GM12878 (cell line): ENCODE results near the gene MOAP1. TPM values are rescaled to one million over a fixed set of nuclear protein-coding genes. Genes with fewer than 3 reads are reported as not detected.

ENCODE experiments used
- ATAC-seq: fragments of 200-7000 bp; cut with Tn5 transposase; 3 replicates; pipeline ENCODE4 v1.9.1; 2020; ENCODE audit warnings: mild to moderate bottlenecking, moderate library complexity
- BruUV-seq: library from RNA; stranded (reverse); fragments of 400-500 nt; replicated peaks from 2 replicates; lab custom pipeline; 2021; lab: Mats Ljungman, UMichigan
- CTCF ChIA-PET: fragments of 300-600 bp; sonication (Branson Sonifier 250); formaldehyde crosslinking; extraction: SDS; loops from one replicate; lab custom pipeline; 2021; ENCODE audit warnings: inconsistent platforms; lab: Yijun Ruan, JAX
- POLR2A ChIA-PET: fragments of 350-600 bp; formaldehyde crosslinking; extraction: SDS; loops from one replicate; lab custom pipeline; 2021; ENCODE audit warnings: inconsistent platforms; lab: Charles Lee
- RAD21 ChIA-PET: fragments of 300-600 bp; sonication (Branson Sonifier 250); formaldehyde crosslinking; loops from one replicate; lab custom pipeline; 2023; ENCODE audit warnings: antibody characterized with exemption; ENCODE audit not compliant: unreplicated experiment; lab: Charles Lee
- SMC1A ChIA-PET: fragments of 300-600 bp; sonication (Branson Sonifier 250); formaldehyde crosslinking; loops from one replicate; lab custom pipeline; 2023; ENCODE audit not compliant: unreplicated experiment, uncharacterized antibody; lab: Charles Lee
- DNase-seq: peaks from one replicate; pipeline ENCODE4 v3.0.0-alpha.2; 2011; ENCODE audit warnings: low read depth, low spot score
- FAIRE-seq: peaks from 3 replicates; lab custom pipeline; 2011; peaks lifted over from hg19 to GRCh38; lab: Jason Lieb, UNC
- H2AFZ ChIP-seq: 2 replicates; pipeline ENCODE4 v1.6.0; 2011; ENCODE audit warnings: low read depth, low read length, control low read depth; ENCODE audit not compliant: control insufficient read depth
- H3K27ac ChIP-seq: 2 replicates; pipeline ENCODE4 v1.5.1; 2011; ENCODE audit warnings: control low read depth; ENCODE audit not compliant: control insufficient read depth, insufficient read depth
- H3K27me3 ChIP-seq, 2 experiments: replicated peaks in 1 of 2; 2 replicates each; pipeline versions ENCODE4 v1.6.0 to v1.6.1; 2011; ENCODE audit warnings: low read length in 1 of 2; ENCODE audit not compliant: control insufficient read depth in 2 of 2, insufficient read depth in 2 of 2
- H3K36me3 ChIP-seq, 2 experiments: 2 replicates each; pipeline ENCODE4 v1.5.1; 2011; ENCODE audit warnings: low read length in 1 of 2; ENCODE audit not compliant: control insufficient read depth in 2 of 2, insufficient read depth in 2 of 2
- H3K4me1 ChIP-seq: 2 replicates; pipeline ENCODE4 v1.6.1; 2011; ENCODE audit warnings: mild to moderate bottlenecking, low read length, moderate library complexity, mixed read lengths; ENCODE audit not compliant: control insufficient read depth, insufficient read depth
- H3K4me2 ChIP-seq: 2 replicates; pipeline ENCODE4 v1.6.0; 2011; ENCODE audit warnings: control low read depth; ENCODE audit not compliant: control insufficient read depth, insufficient read depth
- H3K4me3 ChIP-seq: fragments of 200-600 bp; sonication (generic); 2 replicates; pipeline ENCODE4 v1.5.1; 2016
- H3K79me2 ChIP-seq: 2 replicates; pipeline ENCODE4 v1.6.0; 2011; ENCODE audit warnings: low read length; ENCODE audit not compliant: control insufficient read depth, insufficient read depth
- H3K9ac ChIP-seq: 2 replicates; pipeline ENCODE4 v1.8.0; 2011; ENCODE audit warnings: low read length, control low read depth, mixed read lengths; ENCODE audit not compliant: control insufficient read depth, insufficient read depth
- H3K9me3 ChIP-seq: replicated peaks from 3 replicates; pipeline ENCODE4 v1.5.1; 2011; ENCODE audit warnings: mild to moderate bottlenecking, low read length; ENCODE audit not compliant: control insufficient read depth, insufficient read depth
- H4K20me1 ChIP-seq: 2 replicates; pipeline ENCODE4 v1.6.0; 2011; ENCODE audit not compliant: control insufficient read depth, insufficient read depth
- CHD4 ChIP-seq: fragments of 200-600 bp; sonication (generic); IDR thresholded peaks from 2 replicates; pipeline ENCODE4 v1.6.1; 2016; ENCODE audit warnings: mild to moderate bottlenecking
- HDAC2 ChIP-seq: fragments of 200-600 bp; sonication (generic); IDR thresholded peaks from 2 replicates; pipeline ENCODE4 v1.6.1; 2017
- JUNB ChIP-seq: IDR thresholded peaks from 2 replicates; pipeline ENCODE4 v1.6.1; 2016; ENCODE audit warnings: antibody characterized with exemption, mild to moderate bottlenecking
- KAT2A ChIP-seq: conservative IDR thresholded peaks from 2 replicates; pipeline ENCODE4 v1.6.1; 2011; ENCODE audit warnings: low read depth, low read length; ENCODE audit not compliant: control insufficient read depth
- WGBS: methylation state at CpG from one replicate; pipeline ENCODE4 v1.1.6; 2016; ENCODE audit warnings: low lambda C conversion rate; ENCODE audit not compliant: insufficient replicate concordance, insufficient coverage; ENCODE audit errors: missing lambda C conversion rate; 5-methylcytosine and 5-hydroxymethylcytosine counted together
- in situ Hi-C: fragments of 300-500 bp; cut with MboI; formaldehyde crosslinking; loops from 9 replicates; pipeline ENCODE4 v1.14.3; 2018; ENCODE audit warnings: mixed read lengths
- intact Hi-C: fragments of 100-400 bp; cut with micrococcal nuclease; formaldehyde crosslinking; loops from one replicate; pipeline ENCODE4 v1.14.2; 2022; ENCODE audit not compliant: unreplicated experiment
- polyA plus RNA-seq, 11 experiments: library from polyadenylated mRNA; depleted of rRNA in 4 of 11; unstranded in 6 of 11; stranded (reverse) in 5 of 11; fragments of >200 nt; fragmentation: Nextera tagmentation in 4 of 11; fragmentation: Illumina TruSeq in 1 of 11; extraction: Ambion mirVana in 4 of 11; extraction: Trizol in 1 of 11; gene quantifications; 1 replicate in 1 of 11; 2 replicates in 10 of 11; pipeline versions ENCODE4 v1.2.1 to v1.2.3, GENCODE V29; 2011 to 2016; ENCODE audit warnings: inconsistent platforms in 2 of 11, missing spikeins in 2 of 11, low read depth in 1 of 11
- total RNA-seq, 4 experiments: library from RNA; depleted of rRNA in 3 of 4; stranded (reverse); fragments of >200 nt in 3 of 4; fragmentation: Illumina TruSeq in 1 of 4; extraction: Trizol in 1 of 4; gene quantifications; 2 replicates each; pipeline versions ENCODE4 v1.2.1 to v1.2.3, GENCODE V29; 2013 to 2021
- TF ChIP-seq, protein P1 (sequence below), 3 experiments: IDR thresholded peaks in 2 of 3; conservative IDR thresholded peaks in 1 of 3; 2 replicates each; pipeline ENCODE4 v1.5.1; 2011; ENCODE audit warnings: low read depth in 3 of 3, low read length in 3 of 3, mild to moderate bottlenecking in 3 of 3, control low read depth in 2 of 3, moderate library complexity in 2 of 3, inconsistent platforms in 1 of 3, mixed read lengths in 1 of 3; ENCODE audit not compliant: control insufficient read depth in 2 of 3, insufficient read depth in 1 of 3; ENCODE audit errors: extremely low read depth in 1 of 3
- TF ChIP-seq, protein P2 (sequence below): fragments of 450-650 bp; formaldehyde crosslinking; IDR thresholded peaks from 2 replicates; pipeline ENCODE4 v1.5.0; 2022; ENCODE audit warnings: mild to moderate bottlenecking, missing genetic modification characterization
- TF ChIP-seq, protein P3 (sequence below): IDR thresholded peaks from 2 replicates; pipeline ENCODE4 v1.6.1; 2012; ENCODE audit warnings: low read depth, low read length, improper control_type of control experiment
- TF ChIP-seq, protein P4 (sequence below): fragments of 450-650 bp; formaldehyde crosslinking; IDR thresholded peaks from 2 replicates; pipeline ENCODE4 v1.4.0; 2020; ENCODE audit warnings: mild to moderate bottlenecking, moderate library complexity
- TF ChIP-seq, protein P5 (sequence below): fragments of 150-350 bp; IDR thresholded peaks from 2 replicates; pipeline ENCODE4 v1.6.1; 2014; ENCODE audit warnings: mild to moderate bottlenecking, low read depth, low read length

Gene MOAP1
- total and polyA plus RNA-seq, 10 of the 15 experiments (the other 5 are each of a cell fraction or from before 2014, with no cell fraction given) = 3.1 to 51.9 (median 11.4) TPM

DNA sequence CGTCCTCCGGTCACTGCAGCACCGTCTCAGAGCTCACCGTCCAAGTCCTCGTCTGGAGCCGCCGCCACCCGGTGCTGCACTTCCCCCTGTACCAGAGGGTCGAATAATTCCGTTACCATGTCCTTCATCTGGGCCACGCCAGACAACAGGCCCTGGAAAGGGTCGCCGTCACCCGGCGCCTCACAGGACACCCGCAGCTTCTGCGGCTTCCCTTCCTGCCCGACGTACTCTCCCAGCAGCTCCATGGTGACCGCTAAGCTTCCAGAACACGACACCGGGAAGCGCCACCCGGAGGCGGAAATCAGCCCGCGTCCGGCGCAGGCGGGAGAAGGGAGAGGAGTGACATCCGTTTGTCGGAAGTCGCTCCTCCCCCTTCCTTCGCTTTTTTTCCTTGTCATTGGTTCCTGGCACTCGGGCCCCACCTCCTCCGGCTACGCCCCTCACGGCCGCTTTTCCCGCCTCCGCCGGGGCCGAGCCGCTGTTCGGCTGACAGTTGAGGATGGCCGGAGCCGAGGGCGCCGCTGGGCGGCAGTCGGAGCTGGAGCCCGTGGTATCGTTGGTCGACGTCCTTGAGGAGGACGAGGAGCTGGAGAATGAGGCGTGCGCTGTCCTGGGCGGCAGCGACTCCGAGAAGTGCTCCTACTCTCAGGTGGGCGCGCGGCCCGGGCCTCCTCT is 22.2 kb upstream of the MOAP1 start, which contains the start of the genes GON7 and UBR7:
TSS of gene GON7 (minus strand) at position 273 of the 675 bp plus-strand sequence. CDS start at position 245, 28 bp downstream.
TSS of gene UBR7 (plus strand) at position 464 of the 675 bp plus-strand sequence. CDS start at position 500, 36 bp downstream.
- FAIRE-seq = peak; percentile 62
- Histone ChIP-seq H3K4me2 (peak within 1 kb of the TSS; percentile 94), H3K36me3 (no peaks in the 10 kb centered on the region; a peak in 1 of 4 replicates), H3K9me3 (no peaks in the 10 kb centered on the region), H2AFZ (peak within 1 kb of the TSS; percentile 84), H3K4me1 (peaks cover 15% of the 10 kb centered on the region), H4K20me1 (no peaks in the 10 kb centered on the region), H3K27me3 (no peaks in the 10 kb centered on the region), H3K4me3 (peak within 1 kb of the TSS; percentile 76), H3K9ac (peak within 1 kb of the TSS; percentile 83), H3K27ac (peak within 1 kb of the TSS; percentile 86), H3K79me2 (peaks cover 64% of the 10 kb centered on the region)
- ChIA-PET CTCF (interaction anchor here (0.6 to 5.5 kb wide), 34 partner anchors 10 to 775 kb away, joined by 3 to 48 read pairs (median 4); partner anchors contain the start of genes ITPK1, LYSET and MOAP1), RAD21 (interaction anchor here (0.6 to 8.3 kb wide), 19 partner anchors 14 to 412 kb away, joined by 3 to 55 read pairs (median 6); partner anchors contain the start of genes ITPK1, LYSET and MOAP1), POLR2A (interaction anchor here (0.5 to 4.9 kb wide), 13 partner anchors 9 to 755 kb away, joined by 3 to 38 read pairs (median 4); partner anchors contain the start of genes LYSET and MOAP1), SMC1A (interaction anchor here (0.5 to 5.1 kb wide), 27 partner anchors 9 to 412 kb away, joined by 3 to 29 read pairs (median 4); partner anchors contain the start of genes LYSET and MOAP1)
- peak; percentile 86 for DNase-seq
- under 1% methylated on average over 65 of the region's 65 CpGs for whole genome bisulfite sequencing
- in situ Hi-C loops = no loop called here
- no TSS peak for BruUV-seq
- peak; percentile 89 for ATAC-seq
- intact Hi-C loops = loop anchor here (1.0 to 5.0 kb wide), 3 partner anchors 22 to 90 kb away; partner anchors contain the start of genes ITPK1 and LYSET
- TF ChIP-seq, protein P1, sequence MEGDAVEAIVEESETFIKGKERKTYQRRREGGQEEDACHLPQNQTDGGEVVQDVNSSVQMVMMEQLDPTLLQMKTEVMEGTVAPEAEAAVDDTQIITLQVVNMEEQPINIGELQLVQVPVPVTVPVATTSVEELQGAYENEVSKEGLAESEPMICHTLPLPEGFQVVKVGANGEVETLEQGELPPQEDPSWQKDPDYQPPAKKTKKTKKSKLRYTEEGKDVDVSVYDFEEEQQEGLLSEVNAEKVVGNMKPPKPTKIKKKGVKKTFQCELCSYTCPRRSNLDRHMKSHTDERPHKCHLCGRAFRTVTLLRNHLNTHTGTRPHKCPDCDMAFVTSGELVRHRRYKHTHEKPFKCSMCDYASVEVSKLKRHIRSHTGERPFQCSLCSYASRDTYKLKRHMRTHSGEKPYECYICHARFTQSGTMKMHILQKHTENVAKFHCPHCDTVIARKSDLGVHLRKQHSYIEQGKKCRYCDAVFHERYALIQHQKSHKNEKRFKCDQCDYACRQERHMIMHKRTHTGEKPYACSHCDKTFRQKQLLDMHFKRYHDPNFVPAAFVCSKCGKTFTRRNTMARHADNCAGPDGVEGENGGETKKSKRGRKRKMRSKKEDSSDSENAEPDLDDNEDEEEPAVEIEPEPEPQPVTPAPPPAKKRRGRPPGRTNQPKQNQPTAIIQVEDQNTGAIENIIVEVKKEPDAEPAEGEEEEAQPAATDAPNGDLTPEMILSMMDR (IDR thresholded peaks at IDR 0.05 in 2 of 3, conservative IDR thresholded peaks at IDR 0.05 in 1 of 3; ENCODE audit: control insufficient read depth in 2 of 3, extremely low read depth in 1 of 3, insufficient read depth in 1 of 3, low read depth in 3 of 3, low read length in 3 of 3) = peak in 2 of 3 experiments; percentile 16 to 20; a peak in 2 of 6 replicates
- TF ChIP-seq, protein P2, sequence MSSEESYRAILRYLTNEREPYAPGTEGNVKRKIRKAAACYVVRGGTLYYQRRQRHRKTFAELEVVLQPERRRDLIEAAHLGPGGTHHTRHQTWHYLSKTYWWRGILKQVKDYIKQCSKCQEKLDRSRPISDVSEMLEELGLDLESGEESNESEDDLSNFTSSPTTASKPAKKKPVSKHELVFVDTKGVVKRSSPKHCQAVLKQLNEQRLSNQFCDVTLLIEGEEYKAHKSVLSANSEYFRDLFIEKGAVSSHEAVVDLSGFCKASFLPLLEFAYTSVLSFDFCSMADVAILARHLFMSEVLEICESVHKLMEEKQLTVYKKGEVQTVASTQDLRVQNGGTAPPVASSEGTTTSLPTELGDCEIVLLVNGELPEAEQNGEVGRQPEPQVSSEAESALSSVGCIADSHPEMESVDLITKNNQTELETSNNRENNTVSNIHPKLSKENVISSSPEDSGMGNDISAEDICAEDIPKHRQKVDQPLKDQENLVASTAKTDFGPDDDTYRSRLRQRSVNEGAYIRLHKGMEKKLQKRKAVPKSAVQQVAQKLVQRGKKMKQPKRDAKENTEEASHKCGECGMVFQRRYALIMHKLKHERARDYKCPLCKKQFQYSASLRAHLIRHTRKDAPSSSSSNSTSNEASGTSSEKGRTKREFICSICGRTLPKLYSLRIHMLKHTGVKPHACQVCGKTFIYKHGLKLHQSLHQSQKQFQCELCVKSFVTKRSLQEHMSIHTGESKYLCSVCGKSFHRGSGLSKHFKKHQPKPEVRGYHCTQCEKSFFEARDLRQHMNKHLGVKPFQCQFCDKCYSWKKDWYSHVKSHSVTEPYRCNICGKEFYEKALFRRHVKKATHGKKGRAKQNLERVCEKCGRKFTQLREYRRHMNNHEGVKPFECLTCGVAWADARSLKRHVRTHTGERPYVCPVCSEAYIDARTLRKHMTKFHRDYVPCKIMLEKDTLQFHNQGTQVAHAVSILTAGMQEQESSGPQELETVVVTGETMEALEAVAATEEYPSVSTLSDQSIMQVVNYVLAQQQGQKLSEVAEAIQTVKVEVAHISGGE (CRISPR knock-in tag) = peak; percentile 30; the same call in 1 of the 2 replicates
- no peak for TF ChIP-seq HDAC2
- TF ChIP-seq, protein P3, sequence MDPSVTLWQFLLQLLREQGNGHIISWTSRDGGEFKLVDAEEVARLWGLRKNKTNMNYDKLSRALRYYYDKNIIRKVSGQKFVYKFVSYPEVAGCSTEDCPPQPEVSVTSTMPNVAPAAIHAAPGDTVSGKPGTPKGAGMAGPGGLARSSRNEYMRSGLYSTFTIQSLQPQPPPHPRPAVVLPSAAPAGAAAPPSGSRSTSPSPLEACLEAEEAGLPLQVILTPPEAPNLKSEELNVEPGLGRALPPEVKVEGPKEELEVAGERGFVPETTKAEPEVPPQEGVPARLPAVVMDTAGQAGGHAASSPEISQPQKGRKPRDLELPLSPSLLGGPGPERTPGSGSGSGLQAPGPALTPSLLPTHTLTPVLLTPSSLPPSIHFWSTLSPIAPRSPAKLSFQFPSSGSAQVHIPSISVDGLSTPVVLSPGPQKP = peak; percentile 74
- TF ChIP-seq CHD4 = no peak
- TF ChIP-seq KAT2A = no peak
- TF ChIP-seq, protein P4, sequence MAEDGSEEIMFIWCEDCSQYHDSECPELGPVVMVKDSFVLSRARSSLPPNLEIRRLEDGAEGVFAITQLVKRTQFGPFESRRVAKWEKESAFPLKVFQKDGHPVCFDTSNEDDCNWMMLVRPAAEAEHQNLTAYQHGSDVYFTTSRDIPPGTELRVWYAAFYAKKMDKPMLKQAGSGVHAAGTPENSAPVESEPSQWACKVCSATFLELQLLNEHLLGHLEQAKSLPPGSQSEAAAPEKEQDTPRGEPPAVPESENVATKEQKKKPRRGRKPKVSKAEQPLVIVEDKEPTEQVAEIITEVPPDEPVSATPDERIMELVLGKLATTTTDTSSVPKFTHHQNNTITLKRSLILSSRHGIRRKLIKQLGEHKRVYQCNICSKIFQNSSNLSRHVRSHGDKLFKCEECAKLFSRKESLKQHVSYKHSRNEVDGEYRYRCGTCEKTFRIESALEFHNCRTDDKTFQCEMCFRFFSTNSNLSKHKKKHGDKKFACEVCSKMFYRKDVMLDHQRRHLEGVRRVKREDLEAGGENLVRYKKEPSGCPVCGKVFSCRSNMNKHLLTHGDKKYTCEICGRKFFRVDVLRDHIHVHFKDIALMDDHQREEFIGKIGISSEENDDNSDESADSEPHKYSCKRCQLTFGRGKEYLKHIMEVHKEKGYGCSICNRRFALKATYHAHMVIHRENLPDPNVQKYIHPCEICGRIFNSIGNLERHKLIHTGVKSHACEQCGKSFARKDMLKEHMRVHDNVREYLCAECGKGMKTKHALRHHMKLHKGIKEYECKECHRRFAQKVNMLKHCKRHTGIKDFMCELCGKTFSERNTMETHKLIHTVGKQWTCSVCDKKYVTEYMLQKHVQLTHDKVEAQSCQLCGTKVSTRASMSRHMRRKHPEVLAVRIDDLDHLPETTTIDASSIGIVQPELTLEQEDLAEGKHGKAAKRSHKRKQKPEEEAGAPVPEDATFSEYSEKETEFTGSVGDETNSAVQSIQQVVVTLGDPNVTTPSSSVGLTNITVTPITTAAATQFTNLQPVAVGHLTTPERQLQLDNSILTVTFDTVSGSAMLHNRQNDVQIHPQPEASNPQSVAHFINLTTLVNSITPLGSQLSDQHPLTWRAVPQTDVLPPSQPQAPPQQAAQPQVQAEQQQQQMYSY (CRISPR knock-in tag) = no peak
- TF ChIP-seq, protein P5, sequence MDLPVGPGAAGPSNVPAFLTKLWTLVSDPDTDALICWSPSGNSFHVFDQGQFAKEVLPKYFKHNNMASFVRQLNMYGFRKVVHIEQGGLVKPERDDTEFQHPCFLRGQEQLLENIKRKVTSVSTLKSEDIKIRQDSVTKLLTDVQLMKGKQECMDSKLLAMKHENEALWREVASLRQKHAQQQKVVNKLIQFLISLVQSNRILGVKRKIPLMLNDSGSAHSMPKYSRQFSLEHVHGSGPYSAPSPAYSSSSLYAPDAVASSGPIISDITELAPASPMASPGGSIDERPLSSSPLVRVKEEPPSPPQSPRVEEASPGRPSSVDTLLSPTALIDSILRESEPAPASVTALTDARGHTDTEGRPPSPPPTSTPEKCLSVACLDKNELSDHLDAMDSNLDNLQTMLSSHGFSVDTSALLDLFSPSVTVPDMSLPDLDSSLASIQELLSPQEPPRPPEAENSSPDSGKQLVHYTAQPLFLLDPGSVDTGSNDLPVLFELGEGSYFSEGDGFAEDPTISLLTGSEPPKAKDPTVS = no peak
- no peak for TF ChIP-seq JUNB
